ENCODE measurements around the gene PLA1A.

Gene PLA1A

DNA sequence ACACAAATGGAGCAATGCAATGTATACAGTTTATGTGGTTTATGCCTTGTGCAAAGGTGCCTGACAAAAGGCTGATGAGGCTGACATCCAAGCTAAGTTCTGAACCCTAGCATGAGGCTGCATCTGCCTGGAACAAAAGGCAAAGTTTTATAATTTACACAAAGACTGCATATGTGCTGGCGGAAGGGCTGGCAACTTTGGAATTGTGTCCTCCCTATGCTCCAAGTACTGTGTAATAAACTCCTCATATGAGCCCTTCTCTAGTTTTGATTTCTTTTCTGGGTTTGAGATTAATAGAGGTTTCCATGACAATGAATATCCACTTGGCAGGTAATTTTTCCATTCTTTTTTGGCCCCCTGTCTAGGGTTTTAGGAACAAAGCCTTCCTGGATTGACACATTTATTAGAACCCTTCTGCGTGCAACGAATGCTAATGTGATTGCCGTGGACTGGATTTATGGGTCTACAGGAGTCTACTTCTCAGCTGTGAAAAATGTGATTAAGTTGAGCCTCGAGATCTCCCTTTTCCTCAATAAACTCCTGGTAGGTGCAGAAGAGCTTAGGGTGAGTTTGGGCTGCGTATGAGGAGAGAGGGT is 10.8 kb downstream of the PLA1A start:
- DNase-seq (ENCODE audit: low spot score): no peak
- no peak for FAIRE-seq

DNA sequence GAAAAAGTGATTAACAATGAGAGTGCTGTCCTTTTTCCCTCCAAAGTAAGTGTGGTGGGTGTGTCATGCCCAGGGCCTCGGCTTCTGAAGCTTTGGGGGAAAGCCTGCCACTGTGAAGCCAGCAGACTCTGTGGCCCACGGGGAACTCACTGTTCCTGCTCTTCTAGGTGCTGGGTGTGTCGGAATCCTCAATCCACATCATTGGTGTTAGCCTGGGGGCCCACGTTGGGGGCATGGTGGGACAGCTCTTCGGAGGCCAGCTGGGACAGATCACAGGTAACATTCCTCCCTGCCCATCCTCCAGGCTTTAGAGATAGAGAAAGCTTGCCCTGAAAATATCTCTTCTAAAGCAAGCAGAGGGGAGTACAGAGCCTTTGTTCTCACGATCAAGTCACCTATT is 11.6 kb downstream of the PLA1A start:
- DNase-seq (ENCODE audit: low spot score) (no peak), FAIRE-seq (no peak)

DNA sequence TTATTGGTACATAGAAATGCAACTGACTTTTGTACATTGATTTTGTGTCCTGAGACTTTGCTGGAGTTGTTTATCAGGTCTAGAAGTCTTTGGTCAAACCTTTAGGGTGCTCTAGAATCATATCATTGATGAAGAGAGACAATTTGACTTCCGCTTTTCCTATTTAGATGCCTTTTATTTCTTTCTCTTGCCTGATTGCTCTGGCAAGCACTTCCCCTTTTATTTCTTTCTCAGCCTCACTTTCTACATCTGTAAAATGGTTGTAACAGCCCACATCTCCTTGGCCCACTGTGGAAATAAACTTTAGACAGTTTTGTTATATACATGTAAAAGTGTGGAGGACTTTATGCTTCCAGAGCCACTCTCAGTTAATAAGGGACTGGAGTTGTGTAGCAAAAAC is 14.0 kb downstream of the PLA1A start:
- no peak for FAIRE-seq
- no peak for DNase-seq (ENCODE audit: low spot score)

DNA sequence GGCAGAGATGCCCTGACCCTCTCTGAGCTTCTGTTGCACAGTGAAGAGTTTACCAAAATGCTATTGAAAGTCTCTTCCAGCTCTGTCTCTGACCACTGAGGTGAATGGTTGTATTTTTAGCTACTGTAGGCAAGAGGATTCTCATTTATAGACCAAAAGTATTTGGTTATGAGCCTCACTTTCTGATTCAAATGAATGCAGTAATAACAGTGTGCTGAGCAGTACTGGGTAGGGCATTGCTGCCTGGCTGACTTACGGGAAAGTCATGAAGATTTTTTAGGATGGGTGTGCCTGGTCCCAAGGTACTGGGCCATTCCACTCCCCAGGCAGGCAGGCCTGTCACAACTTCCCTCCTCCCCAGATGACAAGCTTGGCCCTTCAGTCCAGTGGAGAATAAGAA is 15.5 kb downstream of the PLA1A start:
- FAIRE-seq: no peak
- DNase-seq (ENCODE audit: low spot score): no peak

DNA sequence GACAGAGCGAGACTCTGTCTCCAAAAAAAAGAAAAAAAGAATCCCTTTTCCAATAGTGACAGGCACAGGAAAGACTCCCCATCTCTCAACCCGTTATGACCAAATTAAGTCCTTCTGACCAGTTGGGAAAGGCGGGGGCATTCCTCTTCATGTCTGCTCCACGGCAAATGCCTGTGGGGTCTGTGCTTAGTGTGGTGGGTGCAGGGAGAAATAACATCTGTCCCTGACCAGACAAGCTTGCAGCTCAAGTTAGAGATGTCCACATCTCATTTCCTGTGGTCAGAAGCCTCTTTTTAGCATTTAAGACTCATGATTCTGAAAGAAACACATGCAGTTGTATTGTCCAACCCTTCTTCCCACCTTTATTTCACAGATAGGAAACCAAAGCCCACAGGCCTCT is 16.2 kb downstream of the PLA1A start:
- DNase-seq (ENCODE audit: low spot score) (no peak), FAIRE-seq (no peak)

DNA sequence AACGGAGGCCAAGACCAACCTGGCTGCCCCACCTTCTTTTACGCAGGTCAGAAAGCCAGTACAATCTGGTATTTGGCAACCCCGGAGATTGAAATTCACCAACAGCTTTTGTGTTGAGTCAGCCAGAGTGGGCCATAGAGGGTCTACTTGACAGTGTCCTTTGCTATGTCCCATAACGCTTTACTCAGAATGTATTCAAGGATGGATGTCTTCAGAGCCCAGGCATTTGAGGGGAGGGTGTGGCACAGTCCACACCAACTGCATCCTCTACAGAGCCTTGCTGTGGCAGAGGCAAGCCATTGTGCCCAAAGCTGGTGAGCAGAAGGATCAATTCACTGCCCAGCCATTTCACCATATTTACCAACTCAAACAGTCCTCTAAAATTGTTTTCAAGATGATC is 18.4 kb downstream of the PLA1A start:
- DNase-seq (ENCODE audit: low spot score) (no peak), FAIRE-seq (no peak)

DNA sequence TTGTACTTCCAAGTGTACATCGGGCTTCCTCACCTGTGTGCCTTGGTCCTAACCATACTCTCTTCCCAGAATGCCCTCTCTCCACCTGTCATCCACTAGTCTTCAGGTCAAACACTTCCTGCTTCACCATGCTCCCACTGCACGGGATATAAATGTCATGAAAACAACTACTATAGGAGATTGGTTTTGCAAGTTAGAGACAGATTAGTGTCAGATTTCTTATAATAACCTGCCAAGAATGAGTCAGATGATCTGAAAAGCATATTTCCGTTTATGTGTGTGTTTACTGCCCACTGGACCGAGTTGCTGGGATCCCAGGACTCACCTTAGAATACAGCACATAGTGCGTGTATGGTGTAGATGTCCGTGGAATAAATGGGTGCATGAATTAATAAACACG is 21.4 kb downstream of the PLA1A start:
- DNase-seq (ENCODE audit: low spot score): no peak
- no peak for FAIRE-seq

DNA sequence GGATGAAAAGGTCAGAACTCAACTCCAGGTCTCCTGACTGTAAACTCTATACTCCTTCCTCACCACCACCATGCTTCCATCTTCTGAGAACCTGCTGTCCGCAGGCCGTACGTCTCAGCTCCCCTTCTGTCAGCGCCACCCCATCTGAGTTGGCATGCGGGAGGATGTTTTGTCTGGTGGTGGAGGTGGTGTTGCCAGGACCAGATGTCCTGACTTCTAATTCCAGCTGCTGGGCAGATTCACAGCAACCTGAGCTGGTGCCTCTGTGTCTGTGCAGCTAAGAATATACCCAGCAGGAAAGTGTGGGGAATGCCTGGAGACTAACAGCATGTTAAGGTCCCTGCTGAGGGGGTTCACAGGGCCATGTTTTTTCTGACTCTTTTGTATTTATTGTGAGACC is 23.2 kb downstream of the PLA1A start:
- FAIRE-seq (no peak), DNase-seq (ENCODE audit: low spot score) (no peak)

DNA sequence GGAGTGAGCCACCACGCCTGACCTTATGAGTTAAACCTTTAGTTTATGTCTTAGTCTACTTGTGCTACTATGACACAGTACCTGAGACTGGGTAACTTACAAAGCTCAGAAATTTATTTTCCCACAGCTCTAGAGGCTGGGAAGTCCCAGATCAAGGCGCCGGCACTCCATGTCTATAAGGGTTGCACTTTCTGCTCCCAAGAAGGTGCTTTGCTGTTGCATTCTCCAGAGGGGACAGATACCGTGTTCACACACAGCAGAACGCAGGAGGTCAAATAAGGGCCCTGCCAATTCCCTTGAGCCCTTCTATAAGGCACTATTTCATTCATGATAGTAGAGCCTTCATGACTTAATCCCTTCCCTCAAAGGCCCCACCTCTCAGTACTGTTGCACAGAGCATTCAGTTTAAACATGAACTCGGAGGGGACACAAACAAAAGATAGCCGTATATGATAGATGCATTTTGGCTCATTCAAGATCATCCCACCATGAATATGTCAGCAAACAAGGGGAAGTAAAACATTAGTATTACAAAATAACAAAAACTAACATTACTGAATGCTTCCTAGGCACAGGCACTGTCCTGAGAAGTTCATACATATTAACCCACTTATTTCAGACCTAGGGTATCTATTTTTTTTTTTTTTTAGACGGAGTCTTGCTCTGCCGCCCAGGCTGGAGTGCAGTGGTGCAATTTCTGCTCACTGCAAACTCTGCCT is 26.5 kb downstream of the PLA1A start:
- DNase-seq (ENCODE audit: low spot score): no peak
- no peak for FAIRE-seq

DNA sequence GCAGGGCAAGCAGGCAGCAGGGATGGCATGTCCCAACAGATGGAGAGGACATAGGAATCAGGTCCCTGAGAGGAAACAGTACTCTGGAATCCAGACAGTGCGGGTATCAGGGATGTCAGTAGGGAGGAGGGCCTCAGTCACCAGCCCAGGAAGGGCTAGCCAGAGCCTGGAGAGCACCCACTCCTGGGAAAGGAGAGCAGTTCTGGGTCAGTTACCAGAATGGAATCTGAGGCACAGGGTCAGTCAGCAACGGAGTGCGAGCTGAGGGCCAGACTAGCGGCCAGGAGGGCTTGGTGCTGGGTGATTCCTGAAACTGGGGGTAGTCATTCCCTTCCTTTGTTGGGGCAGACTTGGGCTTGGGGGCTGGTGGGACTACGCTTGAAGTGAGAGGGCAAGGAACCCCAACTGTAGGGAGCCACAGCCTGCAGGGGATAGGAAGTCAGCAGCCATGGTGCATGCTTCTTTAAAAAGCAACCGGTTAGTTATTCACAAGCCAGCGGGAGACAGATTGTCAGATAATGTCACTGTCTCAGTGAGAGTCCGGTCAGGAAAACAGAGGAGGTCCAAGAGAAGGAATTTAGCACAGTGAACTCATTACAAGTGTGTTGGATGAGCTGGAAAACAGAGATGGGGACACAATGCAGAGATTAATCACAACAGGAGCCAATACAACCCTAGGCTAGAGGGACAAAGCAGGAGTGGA is 27.9 kb downstream of the PLA1A start:
- DNase-seq (ENCODE audit: low spot score): no peak
- FAIRE-seq: no peak

DNA sequence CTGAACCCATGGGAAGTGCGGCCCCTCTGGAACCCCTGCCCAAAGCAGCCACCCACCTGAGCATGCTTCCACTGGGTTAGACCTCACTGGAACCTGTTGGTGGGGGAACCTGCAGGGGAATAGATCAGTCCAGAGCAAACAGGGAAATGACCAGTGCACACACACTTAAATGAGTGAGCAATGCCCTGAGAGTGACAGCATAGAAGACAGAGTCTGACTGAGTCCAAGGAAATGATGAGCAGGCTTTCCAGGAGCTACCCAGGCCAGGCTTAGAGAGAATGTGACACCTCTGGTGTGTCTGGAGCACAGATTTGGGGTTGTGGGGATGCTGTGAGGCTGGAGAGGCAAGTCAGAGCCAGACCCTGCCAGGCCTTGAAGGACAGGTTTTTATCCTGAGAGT is 28.5 kb downstream of the PLA1A start:
- FAIRE-seq: no peak
- DNase-seq (ENCODE audit: low spot score): no peak

DNA sequence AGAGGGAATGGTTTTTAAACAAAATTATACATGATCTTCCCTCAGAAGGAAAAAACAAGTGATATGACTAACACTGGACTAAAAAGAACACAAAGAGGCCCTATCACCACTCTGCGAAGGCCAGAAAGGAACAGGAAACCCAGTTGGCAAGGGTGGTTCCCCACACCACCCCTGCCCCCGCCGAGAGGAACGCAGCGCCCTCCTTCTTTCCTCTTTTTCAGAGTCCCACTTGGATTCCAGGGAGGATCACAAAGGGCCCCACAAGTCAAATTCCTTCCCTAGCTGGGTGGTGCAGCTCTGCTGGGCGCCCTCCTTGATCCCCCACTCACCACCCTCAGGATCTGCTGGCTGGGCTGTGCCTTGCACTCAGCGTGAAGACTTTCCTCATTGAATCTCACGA is 29.8 kb downstream of the PLA1A start:
- FAIRE-seq: no peak
- no peak for DNase-seq (ENCODE audit: low spot score)

DNA sequence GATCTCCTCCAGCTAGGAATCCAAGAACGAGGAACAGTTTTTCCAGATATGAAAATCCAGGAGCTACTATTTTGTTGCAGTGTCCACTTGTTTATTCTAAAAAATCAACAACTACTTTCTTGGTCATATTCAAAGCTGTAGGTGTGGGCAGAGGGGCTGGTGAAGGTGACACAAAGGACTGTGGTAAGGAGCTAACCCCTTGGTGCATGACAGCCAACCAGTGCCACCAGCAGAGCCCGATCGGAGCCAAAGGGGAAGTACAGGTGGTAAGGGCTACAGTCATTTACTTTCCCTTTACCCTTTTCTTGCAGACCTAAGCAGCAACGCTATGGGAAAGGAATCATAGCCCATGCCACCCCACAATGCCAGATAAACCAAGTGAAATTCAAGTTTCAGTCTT is 30.7 kb downstream of the PLA1A start:
- DNase-seq (ENCODE audit: low spot score) (no peak), FAIRE-seq (no peak)

DNA sequence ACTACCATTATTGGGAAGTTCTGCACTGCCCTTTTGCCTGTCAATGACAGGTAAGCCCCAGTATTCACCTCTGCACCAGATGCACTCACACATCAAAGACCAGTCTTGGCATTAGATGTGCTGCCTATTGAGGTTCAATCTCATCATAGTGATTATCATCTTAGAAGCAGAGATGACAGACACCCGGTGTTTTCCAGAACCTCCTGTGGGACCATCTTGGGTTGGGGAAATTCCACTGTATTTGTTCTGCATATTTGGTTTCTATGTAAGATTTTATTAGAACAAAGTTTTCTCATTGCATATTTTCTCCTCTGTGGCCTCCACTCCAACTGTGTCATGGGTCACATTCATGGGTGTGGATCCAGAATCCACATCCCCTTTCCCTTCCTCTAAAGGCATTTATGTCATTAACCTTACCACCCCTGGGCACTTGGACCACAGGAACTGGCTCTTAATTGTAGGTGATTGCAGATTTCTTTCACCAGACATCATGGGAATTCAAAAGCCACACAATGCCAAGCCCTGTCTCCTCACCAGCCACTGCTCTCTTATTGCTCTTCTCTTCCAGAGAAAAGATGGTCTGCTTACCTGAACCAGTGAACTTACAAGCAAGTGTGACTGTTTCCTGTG is 31.2 kb downstream of the PLA1A start:
- DNase-seq (ENCODE audit: low spot score) (no peak), FAIRE-seq (no peak)

DNA sequence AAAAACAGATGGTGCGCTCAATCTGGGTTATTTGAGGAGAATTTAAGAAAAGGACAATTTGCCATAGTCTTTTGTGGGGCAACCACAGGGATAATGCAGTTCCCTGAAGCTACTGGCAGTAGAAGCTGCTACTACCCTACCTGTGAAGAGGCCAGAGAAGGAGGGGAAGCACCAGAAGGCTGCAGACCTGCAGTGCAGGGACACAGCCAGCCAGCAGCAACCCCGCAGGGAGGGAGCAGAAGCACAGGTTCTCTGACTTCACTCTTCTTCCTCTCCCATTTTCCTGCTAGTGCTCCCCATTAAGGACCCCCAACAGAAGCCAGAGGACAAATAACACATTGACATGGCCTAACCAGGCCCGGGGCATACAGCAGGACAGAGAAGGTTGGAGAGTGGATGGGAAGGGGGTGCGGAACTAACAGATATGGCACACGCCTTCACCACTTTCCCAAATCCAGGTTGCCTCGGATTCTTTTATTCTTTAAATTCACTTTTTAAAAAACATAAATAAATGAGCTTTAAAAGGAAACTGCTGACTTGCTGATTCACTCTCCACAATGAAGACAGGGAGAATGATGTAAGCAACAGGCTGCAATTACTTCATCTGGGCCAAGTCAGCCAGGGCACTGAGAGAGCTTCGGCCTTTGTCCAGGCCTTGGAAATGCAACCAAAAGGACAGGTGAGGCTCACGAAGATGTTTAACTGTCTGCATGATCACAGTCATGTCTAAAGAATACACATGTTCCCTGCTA is 32.6 kb downstream of the PLA1A start:
- DNase-seq (ENCODE audit: low spot score) (peak; percentile 28), FAIRE-seq (no peak)

DNA sequence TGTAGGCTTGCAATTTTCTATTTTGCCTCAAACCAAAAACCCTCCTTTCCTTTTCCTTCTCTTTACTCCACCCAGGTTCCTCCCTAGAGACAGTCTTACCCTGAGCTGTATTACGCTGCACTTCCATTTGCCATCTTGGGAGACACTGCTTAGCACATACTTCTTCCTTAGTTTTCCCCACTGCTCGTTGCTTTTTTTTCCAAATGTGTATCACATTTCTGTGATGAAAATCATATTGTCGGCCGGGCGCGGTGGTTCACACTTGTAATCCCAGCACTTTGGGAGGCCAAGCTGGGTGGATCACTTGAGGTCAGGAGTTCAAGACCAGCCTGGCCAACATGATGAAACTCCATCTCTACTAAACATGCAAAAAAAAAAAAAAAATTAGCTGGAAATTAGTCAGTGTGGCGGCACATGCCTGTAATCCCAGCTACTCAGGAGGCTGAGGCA is 33.2 kb downstream of the PLA1A start:
- no peak for DNase-seq (ENCODE audit: low spot score)
- FAIRE-seq: no peak

DNA sequence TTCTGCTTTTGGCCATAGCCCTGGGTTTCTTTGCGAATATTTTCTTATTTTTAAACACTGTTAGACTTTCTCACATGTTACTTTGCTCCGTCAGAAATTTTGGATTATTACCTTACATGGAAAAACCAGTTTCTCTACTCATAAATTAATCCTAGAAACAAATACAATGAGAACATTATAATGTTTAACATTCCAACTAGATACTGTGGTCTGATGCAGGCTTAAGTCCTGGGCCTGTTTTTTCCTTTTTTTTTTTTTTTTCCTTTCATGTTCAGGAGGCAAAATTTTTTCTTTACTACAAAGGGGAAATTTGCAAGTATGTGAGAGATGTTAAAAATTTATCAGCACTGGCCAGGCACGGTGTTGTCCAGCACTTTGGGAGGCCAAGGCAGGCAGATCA is 33.8 kb downstream of the PLA1A start:
- DNase-seq (ENCODE audit: low spot score) (no peak), FAIRE-seq (no peak)

DNA sequence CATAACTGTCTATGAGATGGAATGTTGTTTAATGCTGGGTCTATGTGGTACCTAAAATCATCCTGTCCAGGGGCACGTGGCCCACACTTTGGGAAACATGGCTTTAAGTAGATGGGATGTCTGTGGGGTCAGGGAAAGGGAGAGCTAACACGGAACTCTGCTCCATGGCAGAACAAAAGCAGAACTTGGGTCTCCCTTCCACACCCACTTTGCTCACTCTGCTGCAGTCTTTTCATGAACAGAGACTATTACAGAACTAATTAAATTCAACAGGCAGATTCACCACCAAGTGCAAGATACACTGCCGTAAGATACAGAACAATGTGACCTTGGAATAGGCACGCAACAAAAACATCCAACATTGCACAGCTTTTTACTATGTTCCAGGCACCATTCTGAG is 34.5 kb downstream of the PLA1A start:
- FAIRE-seq (no peak), DNase-seq (ENCODE audit: low spot score) (no peak)

DNA sequence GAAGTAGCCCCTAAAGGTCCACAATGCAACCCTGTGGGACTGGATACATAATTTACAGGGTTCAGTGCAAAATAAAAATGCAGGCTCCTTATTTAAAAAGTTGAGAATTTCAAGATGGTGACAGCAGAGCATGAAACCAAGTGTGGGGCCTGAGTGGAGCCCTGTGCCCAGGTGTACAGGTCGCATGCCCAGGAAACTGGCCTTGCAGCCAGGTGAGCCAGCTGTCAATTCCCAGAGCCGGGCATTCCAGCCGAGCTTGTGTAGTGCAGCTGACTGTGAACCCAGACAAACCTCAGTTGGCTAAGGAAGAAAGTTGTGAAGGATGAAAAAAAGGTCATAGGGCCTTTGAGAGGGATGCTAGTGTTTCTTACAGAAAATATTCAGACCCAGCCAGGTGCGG is 35.1 kb downstream of the PLA1A start:
- DNase-seq (ENCODE audit: low spot score) (no peak), FAIRE-seq (no peak)

DNA sequence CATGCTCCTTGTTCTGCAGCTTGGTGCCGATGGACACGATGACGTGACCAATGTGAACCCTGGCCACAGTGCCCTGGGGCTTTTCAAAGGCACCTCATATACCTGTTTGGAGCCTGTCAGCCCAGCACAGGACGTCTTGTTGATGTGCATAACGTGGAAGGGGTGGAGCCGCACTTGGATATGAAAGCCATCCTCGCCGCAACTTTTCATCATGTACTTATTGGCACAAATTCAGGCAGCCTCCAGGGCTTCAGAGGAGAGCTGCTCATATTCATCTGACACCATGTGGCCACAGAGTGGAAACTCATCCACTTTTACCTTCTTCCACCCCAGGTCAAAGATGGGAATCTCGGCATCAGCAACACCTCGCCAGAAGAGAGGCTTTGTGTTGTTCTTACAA is 38.0 kb downstream of the PLA1A start:
- no peak for DNase-seq (ENCODE audit: low spot score)
- no peak for FAIRE-seq

DNA sequence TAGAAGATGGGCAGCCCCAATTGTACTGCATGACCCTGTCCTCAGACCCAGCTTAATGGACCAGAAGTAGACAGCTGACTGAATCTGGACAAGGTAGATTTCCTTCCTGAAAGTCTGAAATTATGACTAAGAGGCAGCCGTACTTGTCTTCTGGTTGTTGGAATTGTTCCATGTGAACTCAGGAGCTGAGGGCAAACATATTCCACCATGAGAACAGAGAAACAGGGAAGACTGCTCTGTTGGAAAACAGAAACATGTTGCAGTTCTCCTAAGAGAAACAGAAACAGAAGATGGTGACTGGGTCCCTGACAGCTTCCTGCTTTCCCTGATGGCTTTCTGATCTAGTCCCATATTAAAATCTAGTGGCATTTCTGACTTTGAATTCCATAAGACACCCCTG is 38.6 kb downstream of the PLA1A start:
- DNase-seq (ENCODE audit: low spot score) (no peak), FAIRE-seq (no peak)

Data from urothelium cell line (cell line).